NT2/D1 (cell line): ENCODE data around the gene ANK2.

Source experiments
- SUZ12 ChIP-seq: IDR thresholded peaks from 2 replicates; pipeline ENCODE4 v1.6.1; 2011; ENCODE audit not compliant: insufficient read length, insufficient read depth; ENCODE audit errors: extremely low read depth
- YY1 ChIP-seq: IDR thresholded peaks from 2 replicates; pipeline ENCODE4 v1.6.1; 2011; ENCODE audit not compliant: insufficient read length, insufficient read depth

DNA sequence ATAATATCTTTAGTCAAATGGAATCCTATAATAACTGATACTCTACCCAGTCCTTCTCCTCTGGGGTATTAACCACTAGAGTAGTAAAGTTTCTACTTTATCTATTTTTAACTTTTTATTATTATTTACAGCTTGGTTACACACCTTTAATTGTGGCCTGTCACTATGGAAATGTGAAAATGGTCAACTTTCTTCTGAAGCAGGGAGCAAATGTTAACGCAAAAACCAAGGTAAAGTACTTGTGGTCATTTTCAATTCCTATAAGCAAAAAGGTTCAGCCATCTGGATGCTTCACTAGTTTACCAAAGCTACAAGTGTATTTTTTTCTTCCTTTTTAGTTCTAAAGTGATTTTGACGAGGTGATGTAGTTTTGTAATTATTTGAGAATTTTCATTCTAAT is 238.8 kb downstream of the ANK2 start:
- TF ChIP-seq YY1 = no peak
- no peak for TF ChIP-seq SUZ12
